OCI-LY3 (cell line): ENCODE data around the gene SLC25A25.
"Not testable (repeated sequence)": the region's sequence is repeated elsewhere in the genome, so short reads cannot be mapped to it uniquely, and the experiment has no call there.

Experiments used
- H2AFZ ChIP-seq: fragments of 200-600, 300-600 bp; shearing (Covaris generic); 2 replicates; pipeline ENCODE4 v1.6.0; 2014; ENCODE audit warnings: antibody characterized with exemption, low read depth, low read length
- H3K27ac ChIP-seq: fragments of 200-600, 300-600 bp; sonication (generic); 2 replicates; pipeline ENCODE4 v1.5.1; 2014; ENCODE audit warnings: mild to moderate bottlenecking, low read length, moderate library complexity, mixed read lengths
- H3K27me3 ChIP-seq: fragments of 200-600, 300-600 bp; sonication (generic); 2 replicates; pipeline ENCODE4 v1.6.1; 2014; ENCODE audit warnings: low read depth, low read length, mixed read lengths
- H3K36me3 ChIP-seq: fragments of 200-600, 300-600 bp; sonication (generic); replicated peaks from 2 replicates; pipeline ENCODE3; 2014; ENCODE audit warnings: low read depth, low read length, mixed read lengths
- H3K4me1 ChIP-seq: fragments of 300-600, 200-600 bp; sonication (generic); 2 replicates; pipeline ENCODE4 v1.6.1; 2014; ENCODE audit warnings: low read length, mixed read lengths
- H3K4me2 ChIP-seq: fragments of 200-600, 300-600 bp; sonication (generic); 2 replicates; pipeline ENCODE4 v1.6.1; 2014; ENCODE audit warnings: low read length, mixed read lengths
- H3K4me3 ChIP-seq: fragments of 300-600, 200-600 bp; sonication (generic); 2 replicates; pipeline ENCODE4 v1.5.1; 2014; ENCODE audit warnings: antibody characterized with exemption, mild to moderate bottlenecking, low read length, moderate library complexity
- H3K79me2 ChIP-seq: fragments of 300-600, 200-600 bp; shearing (Covaris generic); 2 replicates; pipeline ENCODE4 v1.6.1; 2014; ENCODE audit warnings: mild to moderate bottlenecking, low read length, mixed read lengths
- H3K9ac ChIP-seq: fragments of 300-600, 200-600 bp; shearing (Covaris generic); 2 replicates; pipeline ENCODE4 v1.6.0; 2014; ENCODE audit warnings: mild to moderate bottlenecking, low read length, moderate library complexity
- H3K9me3 ChIP-seq: fragments of 200-600, 300-600 bp; shearing (Covaris generic); 2 replicates; pipeline ENCODE4 v1.6.1; 2014; ENCODE audit warnings: low read length, mixed read lengths; ENCODE audit not compliant: insufficient read depth
- H4K20me1 ChIP-seq: fragments of 200-600, 300-600 bp; sonication (generic); 2 replicates; pipeline ENCODE4 v1.6.1; 2016; ENCODE audit warnings: low read length, mixed read lengths; ENCODE audit not compliant: insufficient read depth
- CTCF ChIP-seq: fragments of 200-600, 300-600 bp; sonication (generic); IDR thresholded peaks from 2 replicates; pipeline ENCODE4 v1.5.1; 2014; ENCODE audit warnings: antibody characterized with exemption, low read length, low read depth
- EZH2phosphoT487 ChIP-seq: fragments of 200-600 bp; shearing (Covaris generic); IDR thresholded peaks from 2 replicates; pipeline ENCODE4 v1.6.1; 2018; ENCODE audit warnings: antibody characterized with exemption, mixed run types, low read depth

The SLC25A25 gene

DNA sequence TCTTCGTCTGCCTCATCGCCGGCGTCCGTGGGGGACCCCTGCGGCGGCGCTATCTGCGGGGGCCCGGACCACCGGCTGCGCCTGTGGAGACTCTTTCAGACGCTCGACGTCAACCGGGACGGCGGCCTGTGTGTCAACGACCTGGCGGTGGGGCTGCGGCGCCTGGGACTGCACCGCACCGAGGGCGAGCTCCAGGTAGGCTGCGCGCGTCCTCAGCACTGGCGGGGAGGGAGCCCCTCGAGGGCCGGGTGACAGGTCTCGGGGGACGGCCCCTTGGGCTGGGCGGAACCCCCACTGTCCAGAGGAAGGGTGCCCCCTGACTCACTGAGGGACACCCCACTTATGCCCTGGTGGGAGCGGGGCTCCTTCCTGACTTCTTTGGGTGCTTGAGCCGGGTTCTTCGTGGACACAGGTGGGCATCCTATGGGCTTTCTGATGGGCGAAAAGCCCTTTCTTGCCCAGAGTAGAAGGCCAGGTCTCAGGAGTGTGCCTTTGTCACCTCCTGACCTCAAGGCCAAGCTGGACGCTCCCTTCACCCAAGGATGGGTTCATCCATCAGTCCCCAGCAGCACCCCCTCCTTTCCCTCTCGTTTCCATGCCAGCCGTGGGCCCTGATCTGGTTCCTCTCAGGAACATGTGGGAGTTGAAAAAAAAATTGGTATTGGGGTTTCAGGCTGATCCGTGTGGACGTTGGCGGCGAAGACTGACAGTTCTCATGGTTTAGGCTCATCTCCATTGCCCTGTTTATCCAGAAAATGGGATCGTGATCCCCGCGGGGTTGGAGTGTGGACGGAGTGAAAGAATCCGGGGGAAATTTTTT is 564 bp downstream of the SLC25A25 start:
- Histone ChIP-seq H3K27ac (peak overlapping the region; percentile 27), H2AFZ (no peak overlapping the region), H3K4me2 (peak overlapping the region; percentile 96), H3K36me3 (no peaks in the 10 kb centered on the region), H3K9ac (peak overlapping the region; percentile 84), H3K9me3 (no peaks in the 10 kb centered on the region), H3K27me3 (no peaks in the 10 kb centered on the region), H3K4me1 (peaks cover 52% of the 10 kb centered on the region), H4K20me1 (no peaks in the 10 kb centered on the region), H3K79me2 (peaks cover 64% of the 10 kb centered on the region), H3K4me3 (peak overlapping the region; percentile 94)
- TF ChIP-seq EZH2phosphoT487: no peak
- no peak for TF ChIP-seq CTCF

DNA sequence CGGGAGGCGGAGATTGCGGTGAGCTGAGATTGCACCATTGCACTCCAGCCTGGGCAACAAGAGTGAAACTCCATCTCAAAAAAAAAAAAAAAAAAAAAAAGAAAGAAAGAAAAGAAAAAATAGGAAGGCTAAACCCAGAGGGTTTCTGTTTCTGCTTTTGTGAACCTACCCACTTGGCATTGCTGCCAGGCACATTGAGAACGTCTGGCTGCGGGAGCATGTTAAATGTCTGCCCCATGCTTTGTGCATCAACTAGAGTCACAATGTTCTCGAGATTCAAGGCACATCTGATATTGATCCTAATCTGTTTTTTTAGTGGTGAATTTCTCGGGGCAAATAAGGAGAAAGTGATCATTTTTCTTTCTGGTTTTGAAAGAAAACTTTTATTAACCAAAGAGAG is 2.8 kb downstream of the SLC25A25 start:
- Histone ChIP-seq H3K9me3 (no peaks in the 10 kb centered on the region), H3K79me2 (peaks cover 81% of the 10 kb centered on the region), H3K4me2 (no peak overlapping the region), H3K36me3 (no peaks in the 10 kb centered on the region), H3K27me3 (no peaks in the 10 kb centered on the region), H3K4me1 (peaks cover 50% of the 10 kb centered on the region), H3K4me3 (no peak overlapping the region), H3K27ac (peak overlapping the region; percentile 96), H3K9ac (no peak overlapping the region), H4K20me1 (no peaks in the 10 kb centered on the region), H2AFZ (no peak overlapping the region)
- TF ChIP-seq EZH2phosphoT487: no peak
- TF ChIP-seq CTCF: no peak

DNA sequence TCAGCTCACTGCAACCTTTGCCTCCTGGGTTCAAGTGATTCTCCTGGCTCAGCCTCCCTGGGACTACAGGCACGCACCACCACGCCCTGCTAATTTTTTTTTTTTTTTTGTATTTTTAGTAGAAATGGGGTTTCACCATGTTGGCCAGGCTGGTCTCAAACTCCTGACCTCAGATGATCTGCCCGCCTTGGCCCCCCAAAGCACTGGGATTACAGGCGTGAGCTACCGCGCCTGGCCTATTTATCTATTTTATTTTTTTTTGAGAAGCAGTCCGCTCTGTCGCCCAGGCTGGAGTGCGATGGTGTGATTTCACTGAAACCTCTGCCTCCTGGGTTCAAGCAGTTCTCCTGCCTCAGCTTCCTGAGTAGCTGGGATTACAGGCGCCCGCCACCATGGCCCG is 3.4 kb downstream of the SLC25A25 start:
- H3K27me3 ChIP-seq, H2AFZ ChIP-seq, H3K36me3 ChIP-seq, H4K20me1 ChIP-seq, H3K9me3 ChIP-seq: not testable (repeated sequence)
- Histone ChIP-seq H3K79me2 (peaks cover 78% of the 10 kb centered on the region), H3K4me1 (peaks cover 44% of the 10 kb centered on the region), H3K4me3 (peak overlapping the region; percentile 69), H3K9ac (peak overlapping the region; percentile 73), H3K27ac (peak overlapping the region; percentile 96), H3K4me2 (peak overlapping the region; percentile 78)

DNA sequence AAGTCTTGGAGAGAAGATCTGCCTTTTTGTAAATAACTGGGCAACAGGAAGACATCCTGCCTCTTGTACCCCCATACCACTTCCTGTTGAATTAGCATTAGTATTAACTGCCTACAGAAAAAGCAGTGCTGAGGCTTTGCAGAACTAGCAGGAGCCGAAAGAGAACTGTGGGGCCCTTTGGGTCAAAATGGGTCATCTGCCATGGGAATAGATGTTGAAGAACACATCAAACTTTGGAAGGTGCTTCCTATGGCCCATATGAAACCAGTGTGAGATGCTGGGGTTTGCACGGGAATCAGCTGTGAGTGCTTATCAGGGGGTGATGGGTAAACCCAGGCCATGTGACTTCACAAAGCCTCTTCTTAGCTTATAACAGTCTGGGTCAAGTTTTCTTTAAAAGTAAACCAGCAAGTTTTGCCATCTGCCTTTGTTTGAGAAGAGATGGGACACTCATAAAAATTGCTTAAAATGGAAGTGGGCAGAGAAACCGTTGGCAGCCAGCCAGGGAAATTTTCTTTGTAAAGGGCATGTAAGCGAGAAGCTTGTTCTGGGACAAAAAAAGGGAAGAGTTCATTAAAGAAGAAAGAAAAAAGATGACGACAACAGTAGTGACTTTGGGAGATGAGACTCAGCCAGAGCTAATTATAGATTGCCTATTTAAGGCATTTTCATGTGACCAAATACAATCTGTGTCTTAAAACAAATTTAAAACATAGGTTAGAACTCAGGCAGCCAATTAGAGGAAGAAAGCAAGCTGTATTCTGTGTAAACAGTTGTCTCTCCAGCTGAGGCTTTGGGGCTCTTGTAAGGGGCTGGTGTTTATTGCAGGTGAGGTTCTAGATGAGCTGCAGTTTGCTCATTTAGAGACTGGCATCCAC is 4.4 kb downstream of the SLC25A25 start:
- Histone ChIP-seq H4K20me1 (peaks cover 3% of the 10 kb centered on the region; the same call in 1 of the 2 replicates), H3K9ac (peak overlapping the region; percentile 73), H3K27me3 (no peaks in the 10 kb centered on the region), H2AFZ (peak overlapping the region; percentile 76; the same call in 1 of the 2 replicates), H3K9me3 (no peaks in the 10 kb centered on the region), H3K27ac (peak overlapping the region; percentile 96), H3K4me1 (peaks cover 38% of the 10 kb centered on the region), H3K4me3 (peak overlapping the region; percentile 69), H3K4me2 (peak overlapping the region; percentile 78), H3K36me3 (peaks cover 3% of the 10 kb centered on the region), H3K79me2 (peaks cover 82% of the 10 kb centered on the region)
- TF ChIP-seq CTCF: no peak
- no peak for TF ChIP-seq EZH2phosphoT487
